ENCODE results near the gene KRTAP2-1. TPM values are rescaled to one million over a fixed set of nuclear protein-coding genes. Genes with fewer than 3 reads are reported as not detected.

The KRTAP2-1 gene
- total RNA-seq, 1 experiment from 2014 or later, result not detected

DNA sequence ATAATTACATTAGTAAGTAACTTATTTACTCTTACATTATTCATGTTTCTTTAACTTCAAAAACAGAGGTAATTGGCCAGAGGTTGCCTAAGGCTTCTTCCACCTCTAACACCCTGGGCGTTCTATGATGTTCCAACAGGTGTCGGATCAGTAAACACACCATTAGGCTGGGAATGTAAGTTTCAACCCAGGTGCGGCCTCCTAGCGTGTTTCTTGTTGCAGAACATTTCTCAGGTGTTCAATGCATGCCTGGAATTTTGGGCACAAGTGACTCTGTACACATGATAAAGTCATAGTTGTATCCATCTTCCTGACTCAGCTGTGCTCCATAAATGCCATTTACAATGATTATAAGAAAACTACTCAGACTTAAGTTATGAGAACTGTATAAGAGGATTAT, 6.9 kb upstream of the KRTAP2-1 start:
- intact Hi-C loops (cut with micrococcal nuclease; ENCODE audit: unreplicated experiment), result no loop called here
- no peaks in the 10 kb centered on the region for H3K9me3 ChIP-seq (ENCODE audit: low read depth, low read length, poor library complexity, severe bottlenecking)
- CTCF ChIA-PET, result no interaction called here
- H3K27ac ChIP-seq (ENCODE audit: low read depth, low read length, poor library complexity, severe bottlenecking), result no peak overlapping the region
- POLR2A ChIA-PET (ENCODE audit: low non-redundant PET), result no interaction called here
- BruUV-seq (replicated peaks), result no TSS peak
- H3K4me1 ChIP-seq (ENCODE audit: insufficient read depth, low read length, poor library complexity, severe bottlenecking), result no peaks in the 10 kb centered on the region
- TF ChIP-seq EZH2 (IDR thresholded peaks at IDR 0.05; ENCODE audit: borderline replicate concordance, low read depth, low read length, poor library complexity, severe bottlenecking) (no peak), CTCF (conservative IDR thresholded peaks at IDR 0.05; ENCODE audit: low read depth, low read length) (no peak)
- H3K4me3 ChIP-seq (ENCODE audit: low read depth, low read length, poor library complexity, severe bottlenecking), result no peak overlapping the region
- no peaks in the 10 kb centered on the region for H3K27me3 ChIP-seq (replicated peaks; ENCODE audit: insufficient read depth, low read depth, low read length, poor library complexity)
- H3K36me3 ChIP-seq (ENCODE audit: insufficient read depth, low read length, poor library complexity, severe bottlenecking), result no peaks in the 10 kb centered on the region
- DNase-seq (ENCODE audit: low spot score), result no peak

- H3K4me1 ChIP-seq (ENCODE audit: insufficient read depth, low read length, poor library complexity, severe bottlenecking), result no peaks in the 10 kb centered on the region
- H3K27me3 ChIP-seq (replicated peaks; ENCODE audit: insufficient read depth, low read depth, low read length, poor library complexity), result no peaks in the 10 kb centered on the region
- CTCF ChIA-PET, result no interaction called here
- intact Hi-C loops (cut with micrococcal nuclease; ENCODE audit: unreplicated experiment), result no loop called here
- H3K9me3 ChIP-seq (ENCODE audit: low read depth, low read length, poor library complexity, severe bottlenecking), result no peaks in the 10 kb centered on the region
- POLR2A ChIA-PET (ENCODE audit: low non-redundant PET), result no interaction called here
- H3K4me3 ChIP-seq (ENCODE audit: low read depth, low read length, poor library complexity, severe bottlenecking), result no peak overlapping the region
- no peak for TF ChIP-seq CTCF (conservative IDR thresholded peaks at IDR 0.05; ENCODE audit: low read depth, low read length)
- TF ChIP-seq EZH2 (IDR thresholded peaks at IDR 0.05; ENCODE audit: borderline replicate concordance, low read depth, low read length, poor library complexity, severe bottlenecking), result no peak
- H3K27ac ChIP-seq (ENCODE audit: low read depth, low read length, poor library complexity, severe bottlenecking), result no peak overlapping the region
- BruUV-seq (replicated peaks), result no TSS peak
- no peak for DNase-seq (ENCODE audit: low spot score)
- no peaks in the 10 kb centered on the region for H3K36me3 ChIP-seq (ENCODE audit: insufficient read depth, low read length, poor library complexity, severe bottlenecking)
These were observed 5.5 kb upstream of the KRTAP2-1 start for GRCh38 chr17:41052566-41052965.

DNA sequence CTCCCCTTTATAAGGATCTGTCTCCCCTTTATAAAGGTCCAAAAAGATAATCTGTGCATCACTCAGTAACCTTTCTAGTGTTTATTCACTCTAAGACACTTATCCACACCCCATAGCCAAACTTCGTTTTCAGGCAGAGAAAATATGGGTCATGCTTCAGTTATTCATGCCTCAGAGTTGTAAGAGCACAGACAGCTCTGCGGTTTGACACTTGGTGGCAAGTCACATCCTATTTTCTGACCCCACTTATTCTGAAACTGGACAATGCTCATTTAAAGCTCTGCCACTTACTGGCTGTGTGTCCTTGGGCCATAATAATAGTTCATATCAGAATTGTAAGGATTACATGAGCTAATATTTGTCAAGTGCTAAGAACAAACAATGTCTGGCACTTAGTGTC, 2.0 kb upstream of the KRTAP2-1 start:
- no peak overlapping the region for H3K27ac ChIP-seq (ENCODE audit: low read depth, low read length, poor library complexity, severe bottlenecking)
- BruUV-seq (replicated peaks), result no TSS peak
- TF ChIP-seq CTCF (conservative IDR thresholded peaks at IDR 0.05; ENCODE audit: low read depth, low read length) (no peak), EZH2 (IDR thresholded peaks at IDR 0.05; ENCODE audit: borderline replicate concordance, low read depth, low read length, poor library complexity, severe bottlenecking) (no peak)
- intact Hi-C loops (cut with micrococcal nuclease; ENCODE audit: unreplicated experiment), result no loop called here
- no peak overlapping the region for H3K4me3 ChIP-seq (ENCODE audit: low read depth, low read length, poor library complexity, severe bottlenecking)
- no peak for DNase-seq (ENCODE audit: low spot score)
- H3K36me3 ChIP-seq (ENCODE audit: insufficient read depth, low read length, poor library complexity, severe bottlenecking), result no peaks in the 10 kb centered on the region
- ChIA-PET POLR2A (ENCODE audit: low non-redundant PET) (no interaction called here), CTCF (no interaction called here)
- H3K27me3 ChIP-seq (replicated peaks; ENCODE audit: insufficient read depth, low read depth, low read length, poor library complexity), result no peaks in the 10 kb centered on the region
- no peaks in the 10 kb centered on the region for H3K4me1 ChIP-seq (ENCODE audit: insufficient read depth, low read length, poor library complexity, severe bottlenecking)
- no peaks in the 10 kb centered on the region for H3K9me3 ChIP-seq (ENCODE audit: low read depth, low read length, poor library complexity, severe bottlenecking)

All from A673 (cell line).